Measurements from ENCODE around the gene LYST. TPM values are rescaled to one million over a fixed set of nuclear protein-coding genes. Genes with fewer than 3 reads are reported as not detected.

LYST gene
- total and polyA plus RNA-seq, 10 of the 15 experiments (the other 5 are each of a cell fraction or from before 2014, with no cell fraction given): 3.3 to 28.1 (median 5.6) TPM

DNA sequence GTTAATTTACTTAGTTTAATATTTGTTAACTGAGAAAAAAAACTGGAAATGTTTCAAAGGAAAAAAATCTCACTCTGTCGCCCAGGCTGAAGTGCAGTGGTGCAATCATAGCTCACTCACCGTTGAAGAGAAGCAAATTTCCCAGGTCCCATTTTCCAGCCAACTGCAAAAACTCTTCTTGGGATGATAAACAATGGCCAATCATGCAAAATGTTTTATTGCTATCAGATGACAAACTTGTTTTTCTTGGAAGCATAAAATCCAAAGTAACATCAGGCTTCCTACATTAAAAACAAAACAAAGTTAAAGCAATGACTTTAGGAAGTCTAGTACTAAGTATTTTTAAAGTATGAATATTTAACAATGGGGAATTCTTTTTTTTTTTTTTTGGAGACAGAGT lies 84.9 kb downstream of the LYST start:
- Histone ChIP-seq H3K79me2 (ENCODE audit: control insufficient read depth, insufficient read depth, low read length) (no peaks in the 10 kb centered on the region), H4K20me1 (ENCODE audit: control insufficient read depth, insufficient read depth) (no peaks in the 10 kb centered on the region), H3K36me3 (ENCODE audit: control insufficient read depth in 2 of 2, insufficient read depth in 2 of 2, low read length in 1 of 2) (no peaks in the 10 kb centered on the region), H3K27me3 (replicated peaks in 1 of 2; ENCODE audit: control insufficient read depth in 2 of 2, insufficient read depth in 2 of 2, low read length in 1 of 2) (no peaks in the 10 kb centered on the region), H2AFZ (ENCODE audit: control insufficient read depth, low read depth, low read length) (no peak overlapping the region), H3K4me3 (no peak overlapping the region), H3K4me2 (ENCODE audit: control insufficient read depth, insufficient read depth) (no peak overlapping the region), H3K27ac (ENCODE audit: control insufficient read depth, insufficient read depth) (no peak overlapping the region), H3K9ac (ENCODE audit: control insufficient read depth, insufficient read depth, low read length) (no peak overlapping the region), H3K9me3 (replicated peaks; ENCODE audit: control insufficient read depth, insufficient read depth, low read length) (no peaks in the 10 kb centered on the region), H3K4me1 (ENCODE audit: control insufficient read depth, insufficient read depth, low read length) (no peaks in the 10 kb centered on the region)
- DNase-seq (ENCODE audit: low read depth, low spot score) (no peak), ATAC-seq (no peak), FAIRE-seq (no peak)
- 100% methylated on average over 2 of the region's 2 CpGs for WGBS (ENCODE audit: insufficient coverage, insufficient replicate concordance, low lambda C conversion rate, missing lambda C conversion rate)
- ChIA-PET POLR2A (no interaction called here), SMC1A (ENCODE audit: uncharacterized antibody, unreplicated experiment) (interaction anchor here (0.7 to 5.6 kb wide), 12 partner anchors 9 to 268 kb away, joined by 3 to 97 read pairs (median 6); no protein-coding TSS in a partner anchor), CTCF (interaction anchor here (0.6 to 5.5 kb wide), 18 partner anchors 9 to 277 kb away, joined by 3 to 127 read pairs (median 6); no protein-coding TSS in a partner anchor), RAD21 (ENCODE audit: unreplicated experiment) (interaction anchor here (0.9 to 5.6 kb wide), 8 partner anchors 9 to 226 kb away, joined by 3 to 49 read pairs (median 3); no protein-coding TSS in a partner anchor)
- in situ Hi-C loops (cut with MboI): loop anchor here (10.0 kb wide), 1 partner anchor 687 kb away; no protein-coding TSS in a partner anchor
- no peak for TF ChIP-seq NR2C1 (IDR thresholded peaks at IDR 0.05)
- TF ChIP-seq, protein P1, sequence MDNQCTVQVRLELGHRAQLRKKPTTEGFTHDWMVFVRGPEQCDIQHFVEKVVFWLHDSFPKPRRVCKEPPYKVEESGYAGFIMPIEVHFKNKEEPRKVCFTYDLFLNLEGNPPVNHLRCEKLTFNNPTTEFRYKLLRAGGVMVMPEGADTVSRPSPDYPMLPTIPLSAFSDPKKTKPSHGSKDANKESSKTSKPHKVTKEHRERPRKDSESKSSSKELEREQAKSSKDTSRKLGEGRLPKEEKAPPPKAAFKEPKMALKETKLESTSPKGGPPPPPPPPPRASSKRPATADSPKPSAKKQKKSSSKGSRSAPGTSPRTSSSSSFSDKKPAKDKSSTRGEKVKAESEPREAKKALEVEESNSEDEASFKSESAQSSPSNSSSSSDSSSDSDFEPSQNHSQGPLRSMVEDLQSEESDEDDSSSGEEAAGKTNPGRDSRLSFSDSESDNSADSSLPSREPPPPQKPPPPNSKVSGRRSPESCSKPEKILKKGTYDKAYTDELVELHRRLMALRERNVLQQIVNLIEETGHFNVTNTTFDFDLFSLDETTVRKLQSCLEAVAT (IDR thresholded peaks at IDR 0.05): no peak
- BruUV-seq (replicated peaks): no TSS peak
- intact Hi-C loops (cut with micrococcal nuclease; ENCODE audit: unreplicated experiment): loop anchor here (2.0 kb wide), 1 partner anchor 269 kb away; no protein-coding TSS in a partner anchor

DNA sequence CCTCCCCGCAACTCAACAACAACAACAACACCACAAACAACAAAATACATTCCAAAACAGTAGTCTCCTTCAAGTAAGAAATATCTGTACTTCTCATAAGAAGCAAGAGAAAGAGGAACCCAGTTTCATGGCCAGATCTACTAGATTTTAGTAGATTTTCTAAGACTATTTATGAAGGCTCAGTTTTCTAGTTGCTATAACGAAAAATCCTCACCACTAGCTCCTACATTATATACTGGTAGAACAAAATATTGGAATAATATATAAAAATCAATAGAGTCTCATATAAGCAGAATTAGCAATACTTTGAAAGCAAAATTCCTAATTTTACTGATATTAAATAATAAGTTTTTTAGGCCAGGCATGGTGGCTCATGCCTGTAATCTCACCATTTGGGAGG lies 86.9 kb downstream of the LYST start:
- Histone ChIP-seq H3K36me3 (ENCODE audit: control insufficient read depth in 2 of 2, insufficient read depth in 2 of 2, low read length in 1 of 2) (no peaks in the 10 kb centered on the region), H3K9ac (ENCODE audit: control insufficient read depth, insufficient read depth, low read length) (no peak overlapping the region), H3K4me1 (ENCODE audit: control insufficient read depth, insufficient read depth, low read length) (no peaks in the 10 kb centered on the region), H4K20me1 (ENCODE audit: control insufficient read depth, insufficient read depth) (no peaks in the 10 kb centered on the region), H3K4me2 (ENCODE audit: control insufficient read depth, insufficient read depth) (no peak overlapping the region), H3K9me3 (replicated peaks; ENCODE audit: control insufficient read depth, insufficient read depth, low read length) (no peaks in the 10 kb centered on the region), H3K27ac (ENCODE audit: control insufficient read depth, insufficient read depth) (no peak overlapping the region), H3K79me2 (ENCODE audit: control insufficient read depth, insufficient read depth, low read length) (no peaks in the 10 kb centered on the region), H2AFZ (ENCODE audit: control insufficient read depth, low read depth, low read length) (no peak overlapping the region), H3K27me3 (replicated peaks in 1 of 2; ENCODE audit: control insufficient read depth in 2 of 2, insufficient read depth in 2 of 2, low read length in 1 of 2) (no peaks in the 10 kb centered on the region), H3K4me3 (no peak overlapping the region)
- 100% methylated on average over 2 of the region's 2 CpGs for WGBS (ENCODE audit: insufficient coverage, insufficient replicate concordance, low lambda C conversion rate, missing lambda C conversion rate)
- ChIA-PET RAD21 (ENCODE audit: unreplicated experiment) (no interaction called here), CTCF (interaction anchor here (1.1 to 1.8 kb wide), 3 partner anchors 67 to 192 kb away, joined by 3 to 6 read pairs (median 3); no protein-coding TSS in a partner anchor), POLR2A (no interaction called here), SMC1A (ENCODE audit: uncharacterized antibody, unreplicated experiment) (interaction anchor here (1.8 kb wide), 1 partner anchor 192 kb away, joined by 5 read pairs; no protein-coding TSS in a partner anchor)
- ATAC-seq (no peak), DNase-seq (ENCODE audit: low read depth, low spot score) (no peak), FAIRE-seq (no peak)
- in situ Hi-C loops (cut with MboI): loop anchor here (5.0 to 10.0 kb wide), 2 partner anchors 267 to 685 kb away; no protein-coding TSS in a partner anchor
- BruUV-seq (replicated peaks): no TSS peak
- intact Hi-C loops (cut with micrococcal nuclease; ENCODE audit: unreplicated experiment): no loop called here
- TF ChIP-seq HCFC1 (IDR thresholded peaks at IDR 0.05; ENCODE audit: low read length) (no peak), SREBF1 (IDR thresholded peaks at IDR 0.05; ENCODE audit: low read length) (no peak), CBX3 (IDR thresholded peaks at IDR 0.05; ENCODE audit: borderline replicate concordance, low read depth) (no peak), NFXL1 (IDR thresholded peaks at IDR 0.05; ENCODE audit: borderline replicate concordance) (no peak), POLR2A (IDR thresholded peaks at IDR 0.05; ENCODE audit: low read depth, low read length) (no peak), ETV6 (conservative IDR thresholded peaks at IDR 0.05 in 1 of 2, IDR thresholded peaks at IDR 0.05 in 1 of 2; ENCODE audit: borderline replicate concordance in 1 of 2, low read depth in 1 of 2) (no peak), POLR2AphosphoS5 (IDR thresholded peaks at IDR 0.05; ENCODE audit: low read length) (no peak), SRF (IDR thresholded peaks at IDR 0.05; ENCODE audit: low read depth in 2 of 2, low read length in 2 of 2) (no peak), ZNF274 (IDR thresholded peaks at IDR 0.05; ENCODE audit: insufficient read depth, insufficient read length) (no peak)
- TF ChIP-seq, protein P2, sequence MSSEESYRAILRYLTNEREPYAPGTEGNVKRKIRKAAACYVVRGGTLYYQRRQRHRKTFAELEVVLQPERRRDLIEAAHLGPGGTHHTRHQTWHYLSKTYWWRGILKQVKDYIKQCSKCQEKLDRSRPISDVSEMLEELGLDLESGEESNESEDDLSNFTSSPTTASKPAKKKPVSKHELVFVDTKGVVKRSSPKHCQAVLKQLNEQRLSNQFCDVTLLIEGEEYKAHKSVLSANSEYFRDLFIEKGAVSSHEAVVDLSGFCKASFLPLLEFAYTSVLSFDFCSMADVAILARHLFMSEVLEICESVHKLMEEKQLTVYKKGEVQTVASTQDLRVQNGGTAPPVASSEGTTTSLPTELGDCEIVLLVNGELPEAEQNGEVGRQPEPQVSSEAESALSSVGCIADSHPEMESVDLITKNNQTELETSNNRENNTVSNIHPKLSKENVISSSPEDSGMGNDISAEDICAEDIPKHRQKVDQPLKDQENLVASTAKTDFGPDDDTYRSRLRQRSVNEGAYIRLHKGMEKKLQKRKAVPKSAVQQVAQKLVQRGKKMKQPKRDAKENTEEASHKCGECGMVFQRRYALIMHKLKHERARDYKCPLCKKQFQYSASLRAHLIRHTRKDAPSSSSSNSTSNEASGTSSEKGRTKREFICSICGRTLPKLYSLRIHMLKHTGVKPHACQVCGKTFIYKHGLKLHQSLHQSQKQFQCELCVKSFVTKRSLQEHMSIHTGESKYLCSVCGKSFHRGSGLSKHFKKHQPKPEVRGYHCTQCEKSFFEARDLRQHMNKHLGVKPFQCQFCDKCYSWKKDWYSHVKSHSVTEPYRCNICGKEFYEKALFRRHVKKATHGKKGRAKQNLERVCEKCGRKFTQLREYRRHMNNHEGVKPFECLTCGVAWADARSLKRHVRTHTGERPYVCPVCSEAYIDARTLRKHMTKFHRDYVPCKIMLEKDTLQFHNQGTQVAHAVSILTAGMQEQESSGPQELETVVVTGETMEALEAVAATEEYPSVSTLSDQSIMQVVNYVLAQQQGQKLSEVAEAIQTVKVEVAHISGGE (CRISPR knock-in tag; IDR thresholded peaks at IDR 0.05): no peak
